ENCODE results near the gene MAN1A2. TPM values are rescaled to one million over a fixed set of nuclear protein-coding genes. Genes with fewer than 3 reads are reported as not detected.

Gene MAN1A2
- total RNA-seq, 6 experiments from 2014 or later = 24.6 to 39.2 (median 31.2) TPM

DNA sequence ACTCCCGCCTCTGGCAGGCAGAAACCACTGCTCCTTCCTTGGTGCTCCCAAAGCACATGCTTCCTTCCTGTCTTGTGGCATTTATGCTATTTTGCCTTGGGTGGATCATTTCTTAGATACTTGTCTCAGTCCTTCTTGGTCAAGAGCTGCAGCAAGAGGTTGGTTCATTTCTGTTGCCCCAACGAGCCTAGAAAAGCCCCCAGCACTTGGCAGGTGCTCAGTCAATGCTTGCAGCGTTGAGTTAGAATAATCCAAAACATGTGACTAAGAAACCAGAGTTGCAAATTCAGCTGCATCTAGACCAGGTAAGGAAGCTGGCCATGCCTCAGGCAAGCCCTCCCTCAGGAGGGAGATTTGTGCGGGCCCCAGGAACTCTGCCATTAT is 196.2 kb downstream of the MAN1A2 start:
- H3K27ac ChIP-seq = no peak overlapping the region
- WGBS (ENCODE audit: insufficient coverage, low coverage, low lambda C conversion rate, missing lambda C conversion rate) = 88% methylated on average over 3 of the region's 4 CpGs
- H3K9me3 ChIP-seq = no peaks in the 10 kb centered on the region
- ATAC-seq (no peak), DNase-seq (no peak)
- no peak for TF ChIP-seq POLR2A (IDR thresholded peaks at IDR 0.05)
- TF ChIP-seq, protein P1, sequence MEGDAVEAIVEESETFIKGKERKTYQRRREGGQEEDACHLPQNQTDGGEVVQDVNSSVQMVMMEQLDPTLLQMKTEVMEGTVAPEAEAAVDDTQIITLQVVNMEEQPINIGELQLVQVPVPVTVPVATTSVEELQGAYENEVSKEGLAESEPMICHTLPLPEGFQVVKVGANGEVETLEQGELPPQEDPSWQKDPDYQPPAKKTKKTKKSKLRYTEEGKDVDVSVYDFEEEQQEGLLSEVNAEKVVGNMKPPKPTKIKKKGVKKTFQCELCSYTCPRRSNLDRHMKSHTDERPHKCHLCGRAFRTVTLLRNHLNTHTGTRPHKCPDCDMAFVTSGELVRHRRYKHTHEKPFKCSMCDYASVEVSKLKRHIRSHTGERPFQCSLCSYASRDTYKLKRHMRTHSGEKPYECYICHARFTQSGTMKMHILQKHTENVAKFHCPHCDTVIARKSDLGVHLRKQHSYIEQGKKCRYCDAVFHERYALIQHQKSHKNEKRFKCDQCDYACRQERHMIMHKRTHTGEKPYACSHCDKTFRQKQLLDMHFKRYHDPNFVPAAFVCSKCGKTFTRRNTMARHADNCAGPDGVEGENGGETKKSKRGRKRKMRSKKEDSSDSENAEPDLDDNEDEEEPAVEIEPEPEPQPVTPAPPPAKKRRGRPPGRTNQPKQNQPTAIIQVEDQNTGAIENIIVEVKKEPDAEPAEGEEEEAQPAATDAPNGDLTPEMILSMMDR (IDR thresholded peaks at IDR 0.05) = no peak
- intact Hi-C loops (cut with DNase I) = no loop called here
- no peak overlapping the region for H3K4me3 ChIP-seq
- no peaks in the 10 kb centered on the region for H3K36me3 ChIP-seq
- no peaks in the 10 kb centered on the region for H3K27me3 ChIP-seq
- H3K4me1 ChIP-seq = peaks cover 0 to 12% (median 0%) of the 10 kb centered on the region in 4 donors

DNA sequence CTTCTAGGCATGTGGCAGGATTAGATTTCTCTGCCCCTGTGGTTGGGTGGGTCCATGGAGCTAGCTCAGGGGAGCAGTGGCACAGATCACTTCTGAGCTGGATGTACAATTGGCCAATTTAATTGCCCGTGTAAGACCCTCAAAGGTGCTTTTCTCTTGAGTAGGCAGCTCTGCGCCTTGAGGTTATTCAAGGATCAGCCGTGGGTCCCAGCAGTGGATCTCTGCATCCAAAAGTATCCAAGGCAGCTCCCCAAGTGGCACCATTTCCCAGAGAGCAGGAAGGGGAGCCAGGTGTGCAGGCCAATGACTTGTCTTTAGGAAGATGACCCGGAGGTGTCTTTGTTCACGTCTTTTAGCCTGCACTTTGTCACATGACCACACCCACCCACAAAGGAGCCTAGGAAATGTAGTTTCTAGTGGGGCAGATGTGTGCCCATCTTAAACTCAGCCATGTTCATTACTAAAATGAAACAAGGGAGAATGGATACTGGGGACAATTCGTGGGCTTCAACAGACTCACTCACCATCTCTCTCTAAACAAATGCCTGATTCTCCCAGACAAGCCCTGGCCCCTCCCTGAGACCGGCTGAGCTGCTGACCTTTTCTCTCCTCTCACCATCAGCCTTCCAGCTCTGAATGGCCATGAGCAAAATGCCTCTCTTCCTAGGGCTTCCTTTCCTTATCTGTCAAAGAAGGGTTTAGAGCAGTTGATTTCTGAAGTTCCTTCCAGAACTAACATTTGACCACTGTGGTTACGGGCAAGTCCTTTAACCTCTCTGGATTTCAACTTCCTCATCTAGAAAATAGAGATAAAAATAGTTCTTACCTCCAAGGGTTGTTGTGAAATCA is 197.2 kb downstream of the MAN1A2 start:
- no peak overlapping the region for H3K4me3 ChIP-seq
- no peaks in the 10 kb centered on the region for H3K9me3 ChIP-seq
- WGBS (ENCODE audit: insufficient coverage, low coverage, low lambda C conversion rate, missing lambda C conversion rate) = 38% methylated on average over 4 of the region's 8 CpGs
- intact Hi-C loops (cut with DNase I) = no loop called here
- H3K4me1 ChIP-seq = peaks cover 0 to 12% (median 0%) of the 10 kb centered on the region in 4 donors
- TF ChIP-seq, protein P1 (IDR thresholded peaks at IDR 0.05) = no peak
- no peak for TF ChIP-seq POLR2A (IDR thresholded peaks at IDR 0.05)
- ATAC-seq = peak in 1 of 4 donors; percentile 46
- H3K27me3 ChIP-seq = no peaks in the 10 kb centered on the region
- no peaks in the 10 kb centered on the region for H3K36me3 ChIP-seq
- no peak overlapping the region for H3K27ac ChIP-seq
- no peak for DNase-seq

DNA sequence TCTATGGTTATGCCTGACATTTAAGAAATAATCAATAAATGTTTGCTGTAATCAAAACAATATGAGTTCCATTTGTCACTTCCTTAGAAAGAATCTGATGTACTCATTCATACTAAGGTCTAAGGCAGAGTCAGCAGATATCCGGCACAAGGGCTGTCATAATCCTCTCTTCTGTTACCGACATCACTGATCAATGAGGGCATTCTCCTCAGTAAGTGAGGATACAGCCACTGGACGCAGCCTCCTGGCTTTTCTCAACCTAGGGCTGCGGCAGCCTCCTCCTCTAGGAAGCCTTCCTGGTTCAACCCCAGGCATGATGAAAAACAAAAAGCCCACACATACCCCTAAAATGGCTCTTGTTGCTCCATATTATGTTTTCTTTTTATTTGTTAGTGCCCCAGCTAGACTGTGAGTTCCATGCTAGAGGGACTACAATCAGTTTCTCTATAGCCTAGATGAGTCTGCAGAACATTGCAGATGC is 197.9 kb downstream of the MAN1A2 start:
- WGBS (ENCODE audit: insufficient coverage, low coverage, low lambda C conversion rate, missing lambda C conversion rate) = 56% methylated on average over 4 of the region's 4 CpGs
- ATAC-seq = peak in 1 of 4 donors; percentile 55
- Histone ChIP-seq H3K4me1 (peaks cover 0 to 12% (median 0%) of the 10 kb centered on the region in 4 donors), H3K9me3 (no peaks in the 10 kb centered on the region), H3K27ac (no peak overlapping the region), H3K27me3 (no peaks in the 10 kb centered on the region), H3K36me3 (no peaks in the 10 kb centered on the region), H3K4me3 (no peak overlapping the region)
- intact Hi-C loops (cut with DNase I) = no loop called here
- DNase-seq = no peak
- TF ChIP-seq, protein P1 (IDR thresholded peaks at IDR 0.05) = no peak
- no peak for TF ChIP-seq POLR2A (IDR thresholded peaks at IDR 0.05)

DNA sequence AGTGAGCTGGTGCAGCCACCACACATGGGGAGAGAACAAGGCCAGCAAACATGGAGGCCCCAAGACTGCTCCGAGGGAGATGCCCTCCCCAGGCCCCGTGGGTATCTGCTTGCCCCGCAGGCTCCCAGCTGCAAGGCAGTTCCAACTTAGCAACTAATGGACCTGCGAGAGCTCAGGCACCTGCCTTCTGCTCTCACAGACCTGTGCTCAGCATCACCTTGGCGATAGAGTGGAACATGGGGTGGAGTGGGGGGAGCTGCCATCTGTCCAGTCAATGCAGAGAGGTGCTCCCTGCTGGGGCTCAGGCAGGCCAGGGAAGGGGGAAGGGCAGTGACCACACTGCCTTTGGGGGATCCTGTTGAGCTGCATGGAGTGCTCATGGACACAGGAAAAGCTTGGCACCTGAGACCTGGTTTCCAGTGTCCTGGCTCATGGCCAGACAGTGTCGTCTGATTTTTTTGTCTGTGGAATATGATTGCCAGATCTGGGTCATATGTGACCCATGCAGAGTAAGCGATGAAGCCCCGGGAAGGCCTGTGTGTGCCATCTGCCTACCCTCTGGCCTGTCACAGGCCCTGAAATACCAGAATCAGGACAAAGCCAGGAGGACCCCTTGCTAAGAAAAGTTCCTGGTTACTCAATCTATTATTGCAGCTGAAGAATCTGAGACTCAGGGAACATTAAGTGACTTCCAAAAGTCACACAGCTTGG is 198.7 kb downstream of the MAN1A2 start:
- no CpG with 5 or more reads among the region's 8 CpGs for WGBS (ENCODE audit: insufficient coverage, low coverage, low lambda C conversion rate, missing lambda C conversion rate)
- Histone ChIP-seq H3K36me3 (no peaks in the 10 kb centered on the region), H3K9me3 (no peaks in the 10 kb centered on the region), H3K4me1 (peaks cover 0 to 12% (median 0%) of the 10 kb centered on the region in 4 donors), H3K27me3 (no peaks in the 10 kb centered on the region), H3K4me3 (no peak overlapping the region), H3K27ac (no peak overlapping the region)
- intact Hi-C loops (cut with DNase I) = no loop called here
- DNase-seq (no peak), ATAC-seq (peak in 1 of 4 donors; percentile 21)
- no peak for TF ChIP-seq POLR2A (IDR thresholded peaks at IDR 0.05)
- TF ChIP-seq, protein P1 (IDR thresholded peaks at IDR 0.05) = no peak
